SK-N-SH treated with all-trans-retinoic acid at 6 μM for 48 hours (cell line): ENCODE data around the gene C1QTNF12.

Experiments used
- ATAC-seq: fragments of 200-7000 bp; cut with Tn5 transposase; 3 replicates; pipeline ENCODE4 v1.9.1; 2020; ENCODE audit warnings: mild to moderate bottlenecking, moderate library complexity
- ARNTL ChIP-seq: fragments of 450-650 bp; formaldehyde crosslinking; IDR thresholded peaks from 2 replicates; pipeline ENCODE4 v1.5.0; 2020; ENCODE audit warnings: low read depth, mild to moderate bottlenecking, moderate library complexity, borderline replicate concordance
- BACH2 ChIP-seq: fragments of 250-450 bp; sonication (Bioruptor Pico); IDR thresholded peaks from 2 replicates; pipeline ENCODE4 v1.9.0; 2021; ENCODE audit warnings: mild to moderate bottlenecking, borderline replicate concordance
- CSDC2 ChIP-seq: fragments of 250-450 bp; sonication (Bioruptor Pico); IDR thresholded peaks from 2 replicates; pipeline ENCODE4 v1.5.0; 2020; ENCODE audit warnings: mild to moderate bottlenecking, moderate library complexity
- CSRNP3 ChIP-seq: fragments of 250-450 bp; sonication (Bioruptor Pico); IDR thresholded peaks from 2 replicates; pipeline ENCODE4 v1.5.1; 2021; ENCODE audit warnings: mild to moderate bottlenecking, moderate library complexity
- ESRRG ChIP-seq: fragments of 250-450 bp; sonication (Bioruptor Pico); IDR thresholded peaks from 2 replicates; pipeline ENCODE4 v1.6.1; 2021; ENCODE audit warnings: mild to moderate bottlenecking
- GLIS3 ChIP-seq: fragments of 250-450 bp; sonication (Bioruptor Pico); IDR thresholded peaks from 2 replicates; pipeline ENCODE4 v1.5.0; 2020; ENCODE audit warnings: mild to moderate bottlenecking, moderate library complexity
- ISL1 ChIP-seq: fragments of 250-450 bp; sonication (Bioruptor Pico); IDR thresholded peaks from 2 replicates; pipeline ENCODE4 v2.1.2; 2022; ENCODE audit warnings: mild to moderate bottlenecking, moderate library complexity
- OSR1 ChIP-seq: fragments of 250-450 bp; sonication (Bioruptor Pico); IDR thresholded peaks from 2 replicates; pipeline ENCODE4 v1.8.0; 2022; ENCODE audit warnings: moderate library complexity, mild to moderate bottlenecking, inconsistent platforms
- PATZ1 ChIP-seq: fragments of 250-450 bp; sonication (Bioruptor Pico); IDR thresholded peaks from 2 replicates; pipeline ENCODE4 v1.8.0; 2020; ENCODE audit warnings: mild to moderate bottlenecking, moderate library complexity, borderline replicate concordance
- PPARA ChIP-seq: fragments of 250-450 bp; sonication (Bioruptor Pico); IDR thresholded peaks from 2 replicates; pipeline ENCODE4 v1.5.0; 2020; ENCODE audit warnings: mild to moderate bottlenecking, borderline replicate concordance
- RARB ChIP-seq: fragments of 250-450 bp; sonication (Bioruptor Pico); IDR thresholded peaks from 2 replicates; pipeline ENCODE4 v1.8.0; 2021; ENCODE audit warnings: mild to moderate bottlenecking, moderate library complexity
- SNAI2 ChIP-seq: fragments of 250-450 bp; sonication (Bioruptor Pico); IDR thresholded peaks from 2 replicates; pipeline ENCODE4 v1.5.0; 2020; ENCODE audit warnings: mild to moderate bottlenecking, moderate library complexity
- TOX ChIP-seq: fragments of 250-450 bp; sonication (Bioruptor Pico); IDR thresholded peaks from 2 replicates; pipeline ENCODE4 v1.8.0; 2021; ENCODE audit warnings: mild to moderate bottlenecking, moderate library complexity, borderline replicate concordance
- ZC3H10 ChIP-seq: fragments of 250-450 bp; sonication (Bioruptor Pico); IDR thresholded peaks from 2 replicates; pipeline ENCODE4 v1.5.1; 2021; ENCODE audit warnings: mild to moderate bottlenecking, moderate library complexity
- ZFP3 ChIP-seq: fragments of 250-450 bp; sonication (Bioruptor Pico); IDR thresholded peaks from 2 replicates; pipeline ENCODE4 v1.5.0; 2020; ENCODE audit warnings: mild to moderate bottlenecking, moderate library complexity
- ZFP30 ChIP-seq: fragments of 450-650 bp; formaldehyde crosslinking; IDR thresholded peaks from 2 replicates; pipeline ENCODE4 v1.5.0; 2022; ENCODE audit warnings: mild to moderate bottlenecking, moderate library complexity
- ZNF565 ChIP-seq: fragments of 450-650 bp; formaldehyde crosslinking; conservative IDR thresholded peaks from 2 replicates; pipeline ENCODE4 v1.5.0; 2020; ENCODE audit warnings: low read depth, mild to moderate bottlenecking, moderate library complexity
- ZNF8 ChIP-seq: fragments of 450-650 bp; formaldehyde crosslinking; IDR thresholded peaks from 2 replicates; pipeline ENCODE4 v1.5.0; 2020; ENCODE audit warnings: mild to moderate bottlenecking, moderate library complexity
- TF ChIP-seq, protein P1 (sequence below): fragments of 250-450 bp; sonication (Bioruptor Pico); IDR thresholded peaks from 2 replicates; pipeline ENCODE4 v1.5.0; 2020; ENCODE audit warnings: mild to moderate bottlenecking, moderate library complexity
- TF ChIP-seq, protein P2 (sequence below): fragments of 250-450 bp; sonication (Bioruptor Pico); IDR thresholded peaks from 2 replicates; pipeline ENCODE4 v1.8.0; 2021; ENCODE audit warnings: low read depth, mild to moderate bottlenecking, moderate library complexity, borderline replicate concordance
- TF ChIP-seq, protein P3 (sequence below): fragments of 250-450 bp; sonication (Bioruptor Pico); IDR thresholded peaks from 2 replicates; pipeline ENCODE4 v1.5.1; 2020; ENCODE audit warnings: low read depth, mild to moderate bottlenecking, moderate library complexity

Gene C1QTNF12

DNA sequence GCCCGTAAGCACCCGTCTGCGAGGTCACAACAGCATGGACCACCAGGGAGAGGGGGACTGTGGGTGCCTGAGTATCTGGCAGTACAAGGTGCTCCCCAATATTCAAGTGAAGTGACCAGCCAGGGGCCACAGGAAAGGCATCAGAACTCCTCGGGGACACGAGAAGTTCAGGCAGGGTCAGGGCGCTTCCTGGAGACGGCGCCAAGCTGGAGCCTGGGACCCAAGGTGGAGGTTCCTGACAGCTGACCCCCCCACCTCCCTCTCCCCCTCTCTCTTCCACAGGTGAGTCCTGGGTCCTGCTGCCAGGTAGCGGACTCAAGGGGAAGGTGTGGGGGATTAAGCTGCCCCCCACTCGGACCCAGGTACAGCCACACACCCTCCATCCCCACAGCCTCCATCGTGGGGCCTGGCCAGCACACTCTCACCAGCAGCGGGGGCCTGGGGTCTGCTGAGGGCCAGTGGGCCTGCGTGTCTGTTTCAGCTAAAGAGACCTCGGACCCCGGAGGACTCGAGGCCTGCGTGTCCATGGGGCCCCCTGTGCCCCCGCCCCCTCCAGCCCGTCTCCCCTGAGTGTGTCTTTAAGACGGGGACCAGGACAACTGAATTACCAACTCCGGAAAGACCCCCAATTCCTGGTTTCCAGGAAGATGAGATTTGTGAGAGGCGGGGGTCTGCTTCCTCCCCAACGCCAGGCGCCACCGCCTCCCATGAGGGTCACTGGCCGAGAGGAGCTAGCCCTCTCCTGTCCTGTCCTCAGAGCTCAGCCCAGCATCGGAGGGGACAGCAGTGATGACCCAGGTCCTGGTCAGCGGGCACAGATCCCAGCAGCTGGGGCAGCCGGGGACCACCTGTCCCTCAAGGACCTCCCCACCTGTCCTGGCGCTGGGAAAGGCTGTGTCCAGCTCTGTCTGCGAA lies 46.3 kb downstream of the C1QTNF12 start:
- ATAC-seq, result no peak
- TF ChIP-seq ZFP3 (CRISPR knock-in tag) (no peak), ARNTL (CRISPR knock-in tag) (no peak), BACH2 (CRISPR knock-in tag) (no peak)
- TF ChIP-seq, protein P1, sequence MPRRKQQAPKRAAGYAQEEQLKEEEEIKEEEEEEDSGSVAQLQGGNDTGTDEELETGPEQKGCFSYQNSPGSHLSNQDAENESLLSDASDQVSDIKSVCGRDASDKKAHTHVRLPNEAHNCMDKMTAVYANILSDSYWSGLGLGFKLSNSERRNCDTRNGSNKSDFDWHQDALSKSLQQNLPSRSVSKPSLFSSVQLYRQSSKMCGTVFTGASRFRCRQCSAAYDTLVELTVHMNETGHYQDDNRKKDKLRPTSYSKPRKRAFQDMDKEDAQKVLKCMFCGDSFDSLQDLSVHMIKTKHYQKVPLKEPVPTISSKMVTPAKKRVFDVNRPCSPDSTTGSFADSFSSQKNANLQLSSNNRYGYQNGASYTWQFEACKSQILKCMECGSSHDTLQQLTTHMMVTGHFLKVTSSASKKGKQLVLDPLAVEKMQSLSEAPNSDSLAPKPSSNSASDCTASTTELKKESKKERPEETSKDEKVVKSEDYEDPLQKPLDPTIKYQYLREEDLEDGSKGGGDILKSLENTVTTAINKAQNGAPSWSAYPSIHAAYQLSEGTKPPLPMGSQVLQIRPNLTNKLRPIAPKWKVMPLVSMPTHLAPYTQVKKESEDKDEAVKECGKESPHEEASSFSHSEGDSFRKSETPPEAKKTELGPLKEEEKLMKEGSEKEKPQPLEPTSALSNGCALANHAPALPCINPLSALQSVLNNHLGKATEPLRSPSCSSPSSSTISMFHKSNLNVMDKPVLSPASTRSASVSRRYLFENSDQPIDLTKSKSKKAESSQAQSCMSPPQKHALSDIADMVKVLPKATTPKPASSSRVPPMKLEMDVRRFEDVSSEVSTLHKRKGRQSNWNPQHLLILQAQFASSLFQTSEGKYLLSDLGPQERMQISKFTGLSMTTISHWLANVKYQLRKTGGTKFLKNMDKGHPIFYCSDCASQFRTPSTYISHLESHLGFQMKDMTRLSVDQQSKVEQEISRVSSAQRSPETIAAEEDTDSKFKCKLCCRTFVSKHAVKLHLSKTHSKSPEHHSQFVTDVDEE (CRISPR knock-in tag), result no peak
- TF ChIP-seq, protein P2, sequence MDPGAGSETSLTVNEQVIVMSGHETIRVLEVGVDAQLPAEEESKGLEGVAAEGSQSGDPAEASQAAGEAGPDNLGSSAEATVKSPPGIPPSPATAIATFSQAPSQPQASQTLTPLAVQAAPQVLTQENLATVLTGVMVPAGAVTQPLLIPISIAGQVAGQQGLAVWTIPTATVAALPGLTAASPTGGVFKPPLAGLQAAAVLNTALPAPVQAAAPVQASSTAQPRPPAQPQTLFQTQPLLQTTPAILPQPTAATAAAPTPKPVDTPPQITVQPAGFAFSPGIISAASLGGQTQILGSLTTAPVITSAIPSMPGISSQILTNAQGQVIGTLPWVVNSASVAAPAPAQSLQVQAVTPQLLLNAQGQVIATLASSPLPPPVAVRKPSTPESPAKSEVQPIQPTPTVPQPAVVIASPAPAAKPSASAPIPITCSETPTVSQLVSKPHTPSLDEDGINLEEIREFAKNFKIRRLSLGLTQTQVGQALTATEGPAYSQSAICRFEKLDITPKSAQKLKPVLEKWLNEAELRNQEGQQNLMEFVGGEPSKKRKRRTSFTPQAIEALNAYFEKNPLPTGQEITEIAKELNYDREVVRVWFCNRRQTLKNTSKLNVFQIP (CRISPR knock-in tag), result no peak

- no peak for ATAC-seq
- TF ChIP-seq CSDC2 (no peak), ISL1 (CRISPR knock-in tag) (no peak), TOX (CRISPR knock-in tag) (no peak), ESRRG (CRISPR knock-in tag) (no peak), ZFP3 (CRISPR knock-in tag) (no peak), PPARA (CRISPR knock-in tag) (no peak), ZFP30 (CRISPR knock-in tag) (no peak), ARNTL (CRISPR knock-in tag) (no peak), PATZ1 (no peak), ZNF565 (CRISPR knock-in tag) (no peak), BACH2 (CRISPR knock-in tag) (no peak), SNAI2 (CRISPR knock-in tag) (no peak), OSR1 (no peak), CSRNP3 (CRISPR knock-in tag) (no peak), ZNF8 (no peak), ZC3H10 (CRISPR knock-in tag) (no peak), RARB (no peak), GLIS3 (CRISPR knock-in tag) (no peak)
- TF ChIP-seq, protein P3, sequence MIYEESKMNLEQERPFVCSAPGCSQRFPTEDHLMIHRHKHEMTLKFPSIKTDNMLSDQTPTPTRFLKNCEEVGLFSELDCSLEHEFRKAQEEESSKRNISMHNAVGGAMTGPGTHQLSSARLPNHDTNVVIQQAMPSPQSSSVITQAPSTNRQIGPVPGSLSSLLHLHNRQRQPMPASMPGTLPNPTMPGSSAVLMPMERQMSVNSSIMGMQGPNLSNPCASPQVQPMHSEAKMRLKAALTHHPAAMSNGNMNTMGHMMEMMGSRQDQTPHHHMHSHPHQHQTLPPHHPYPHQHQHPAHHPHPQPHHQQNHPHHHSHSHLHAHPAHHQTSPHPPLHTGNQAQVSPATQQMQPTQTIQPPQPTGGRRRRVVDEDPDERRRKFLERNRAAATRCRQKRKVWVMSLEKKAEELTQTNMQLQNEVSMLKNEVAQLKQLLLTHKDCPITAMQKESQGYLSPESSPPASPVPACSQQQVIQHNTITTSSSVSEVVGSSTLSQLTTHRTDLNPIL, result no peak
- TF ChIP-seq, protein P1 (CRISPR knock-in tag), result no peak
Measured at GRCh38 chr1:1199141-1199960, 47.2 kb downstream of the C1QTNF12 start.
